ENCODE measurements around the gene LPAR5.

DNA sequence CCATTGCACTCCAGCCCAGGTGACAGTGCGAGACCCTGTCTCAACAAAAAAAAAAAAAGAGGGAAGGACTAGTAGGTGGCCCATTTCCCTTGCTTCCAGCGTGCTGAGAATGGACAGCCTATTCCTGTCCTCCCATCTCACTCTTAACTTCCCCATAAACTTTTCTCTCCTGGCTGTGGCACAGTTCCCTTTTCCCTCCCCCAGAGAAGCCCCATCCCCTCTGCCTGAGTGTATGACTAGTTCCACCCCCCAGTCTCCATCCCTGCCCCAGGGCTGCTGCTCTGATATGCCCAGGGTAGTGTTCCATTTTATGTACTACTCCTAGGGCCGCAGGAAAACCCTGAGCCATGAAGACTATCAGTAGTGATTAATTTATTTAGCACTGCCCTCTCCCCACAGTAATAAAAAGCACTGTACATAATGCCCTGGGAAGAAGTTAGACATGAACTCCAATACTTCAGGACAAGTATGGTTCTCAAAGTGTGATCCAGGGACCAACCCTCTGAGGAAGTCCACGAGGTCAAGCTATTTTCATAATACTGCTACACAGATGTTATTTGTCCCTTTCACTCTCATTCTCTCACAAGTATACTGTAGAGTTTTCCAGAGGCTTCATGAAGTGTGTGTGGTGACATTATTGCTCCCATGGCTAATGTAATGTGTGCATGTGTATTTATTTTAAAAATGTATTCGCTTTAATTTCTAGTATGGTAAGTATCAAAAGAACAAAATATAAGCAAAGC lies 17.1 kb downstream of the LPAR5 start:
- no peak for TF ChIP-seq CTCF (conservative IDR thresholded peaks at IDR 0.05; ENCODE audit: low read depth in 2 of 2)
- no peak for TF ChIP-seq REST (IDR thresholded peaks at IDR 0.05; ENCODE audit: unreplicated experiment)
- TF ChIP-seq EZH2 (IDR thresholded peaks at IDR 0.05; ENCODE audit: low read depth, unreplicated experiment) = no peak
- no peak for TF ChIP-seq CREB1 (CRISPR knock-in tag; IDR thresholded peaks at IDR 0.05; ENCODE audit: low read depth)
- no peak for TF ChIP-seq POLR2AphosphoS5 (IDR thresholded peaks at IDR 0.05; ENCODE audit: low read depth)
- no peak for TF ChIP-seq STAT1 (IDR thresholded peaks at IDR 0.05; ENCODE audit: unreplicated experiment)
- no peak for TF ChIP-seq ETS1 (IDR thresholded peaks at IDR 0.05)
- no peak for TF ChIP-seq EZH2phosphoT487 (IDR thresholded peaks at IDR 0.05; ENCODE audit: unreplicated experiment)
- TF ChIP-seq JUNB (IDR thresholded peaks at IDR 0.05; ENCODE audit: unreplicated experiment) = no peak
